Iris pigment epithelial cell (primary cell): ENCODE data around the gene PGAP2.
A peak's percentile ranks its signal among the peaks of the same experiment; 100 is the strongest.

Source experiments
- DNase-seq: peaks from one replicate; pipeline ENCODE4 v3.0.0-alpha.2; 2011; ENCODE audit warnings: low read depth

The PGAP2 gene

GRCh38 chr11:3831378-3832239, 23.2 kb downstream of the PGAP2 start:
- DNase-seq, result peak; percentile 25

GRCh38 chr11:3832816-3833215, 24.5 kb downstream of the PGAP2 start:
- DNase-seq, result no peak

- no peak for DNase-seq
Observed at GRCh38 chr11:3833449-3833848, 25.1 kb downstream of the PGAP2 start.

- DNase-seq, result no peak
Observed at GRCh38 chr11:3834349-3834663, 25.9 kb downstream of the PGAP2 start.

GRCh38 chr11:3834664-3835461, 26.5 kb downstream of the PGAP2 start:
- DNase-seq, result peak; percentile 19

GRCh38 chr11:3835751-3836150, 27.4 kb downstream of the PGAP2 start:
- no peak for DNase-seq

GRCh38 chr11:3836903-3837302, 28.5 kb downstream of the PGAP2 start:
- no peak for DNase-seq

GRCh38 chr11:3837793-3838192, 29.4 kb downstream of the PGAP2 start:
- peak; percentile 36 for DNase-seq

- DNase-seq, result no peak
Observed at GRCh38 chr11:3838504-3838903, 30.1 kb downstream of the PGAP2 start.

GRCh38 chr11:3840004-3840869, 31.9 kb downstream of the PGAP2 start:
- DNase-seq, result no peak

- DNase-seq, result peak; percentile 83
Observed at GRCh38 chr11:3840870-3841425, 32.6 kb downstream of the PGAP2 start, which contains the start of gene RHOG. TSS of gene RHOG (minus strand) at chr11:3840959. CDS start at chr11:3828138, 12,821 bp downstream.

GRCh38 chr11:3841426-3842350, 33.3 kb downstream of the PGAP2 start:
- DNase-seq, result peak; percentile 88

- no peak for DNase-seq
Observed at GRCh38 chr11:3843326-3843725, 35.0 kb downstream of the PGAP2 start.

GRCh38 chr11:3845246-3845645, 36.9 kb downstream of the PGAP2 start:
- no peak for DNase-seq

GRCh38 chr11:3845670-3846069, 37.3 kb downstream of the PGAP2 start:
- DNase-seq, result no peak

- peak; percentile 39 for DNase-seq
Observed at GRCh38 chr11:3849297-3849874, 41.0 kb downstream of the PGAP2 start.

- no peak for DNase-seq
Observed at GRCh38 chr11:3853545-3853842, 45.1 kb downstream of the PGAP2 start.

- no peak for DNase-seq
Observed at GRCh38 chr11:3853899-3854659, 45.7 kb downstream of the PGAP2 start.

GRCh38 chr11:3854660-3854976, 46.3 kb downstream of the PGAP2 start:
- DNase-seq, result no peak
